EH (cell line): ENCODE data around the gene NOL12.
A peak's percentile ranks its signal among the peaks of the same experiment; 100 is the strongest.
"Not testable (repeated sequence)": the region's sequence is repeated elsewhere in the genome, so short reads cannot be mapped to it uniquely, and the experiment has no call there.

Source experiments
- DNase-seq: peaks from one replicate; pipeline ENCODE4 v3.0.0-alpha.2; 2015; ENCODE audit warnings: low read depth

Gene NOL12

DNA sequence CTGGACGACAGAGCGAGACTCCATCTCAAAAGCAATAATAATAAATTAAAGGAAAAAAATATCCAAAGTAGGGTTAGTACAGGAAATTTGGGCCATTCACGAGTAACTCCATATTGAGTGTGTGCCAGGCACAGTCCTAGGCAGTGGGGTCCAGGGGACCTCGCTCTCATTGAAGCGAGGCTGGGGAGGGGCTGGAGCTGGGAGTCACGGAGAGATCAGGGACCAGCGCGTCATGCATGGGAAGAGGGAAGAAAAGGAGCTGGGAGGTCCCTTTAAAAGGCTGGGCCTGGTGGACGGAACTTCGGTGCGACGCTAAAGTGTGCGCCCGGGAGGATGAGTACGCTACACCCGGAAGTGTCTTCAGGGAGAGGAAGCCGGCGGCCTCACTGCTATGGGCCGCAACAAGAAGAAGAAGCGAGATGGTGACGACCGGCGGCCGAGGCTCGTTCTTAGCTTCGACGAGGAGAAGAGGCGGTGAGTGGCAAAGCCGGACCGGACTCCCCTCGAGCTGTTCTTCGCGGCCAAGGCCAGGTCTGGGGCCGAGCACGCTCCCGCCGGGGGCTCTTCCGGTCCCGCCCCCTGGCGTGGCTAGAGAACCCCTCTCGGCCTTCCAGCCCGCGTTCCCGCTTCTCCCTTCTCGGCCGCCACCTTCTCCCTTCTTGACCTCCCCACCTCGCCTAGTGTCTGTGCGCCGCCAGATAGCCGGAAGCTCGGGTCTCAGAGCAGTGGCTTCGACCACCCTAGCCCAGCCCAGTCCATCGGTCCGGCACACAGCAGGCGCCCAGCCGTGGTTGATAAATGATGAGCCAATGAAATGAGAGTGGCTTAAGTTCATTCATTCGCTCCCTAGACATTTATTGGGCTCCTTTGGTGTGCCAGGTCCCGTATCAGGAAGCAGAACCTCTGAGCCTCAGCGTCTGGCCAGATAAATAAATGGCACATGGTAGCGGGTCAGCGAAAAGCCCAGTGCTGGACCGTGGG, at the start of gene NOL12:
TSS of gene NOL12 (plus strand) at position 342 of the 981 bp plus-strand sequence. CDS start at position 392, 50 bp downstream.
- peak; percentile 88 for DNase-seq

GRCh38 chr22:37636949-37637273, 49.2 kb upstream of the NOL12 start:
- no peak for DNase-seq

GRCh38 chr22:37638391-37639069, 47.6 kb upstream of the NOL12 start:
- no peak for DNase-seq

GRCh38 chr22:37639070-37639760, 46.9 kb upstream of the NOL12 start, which contains the start of gene SH3BP1:
TSS of gene SH3BP1 (plus strand) at chr22:37639669. CDS start at chr22:37639788, 119 bp downstream.
- peak; percentile 59 for DNase-seq

DNA sequence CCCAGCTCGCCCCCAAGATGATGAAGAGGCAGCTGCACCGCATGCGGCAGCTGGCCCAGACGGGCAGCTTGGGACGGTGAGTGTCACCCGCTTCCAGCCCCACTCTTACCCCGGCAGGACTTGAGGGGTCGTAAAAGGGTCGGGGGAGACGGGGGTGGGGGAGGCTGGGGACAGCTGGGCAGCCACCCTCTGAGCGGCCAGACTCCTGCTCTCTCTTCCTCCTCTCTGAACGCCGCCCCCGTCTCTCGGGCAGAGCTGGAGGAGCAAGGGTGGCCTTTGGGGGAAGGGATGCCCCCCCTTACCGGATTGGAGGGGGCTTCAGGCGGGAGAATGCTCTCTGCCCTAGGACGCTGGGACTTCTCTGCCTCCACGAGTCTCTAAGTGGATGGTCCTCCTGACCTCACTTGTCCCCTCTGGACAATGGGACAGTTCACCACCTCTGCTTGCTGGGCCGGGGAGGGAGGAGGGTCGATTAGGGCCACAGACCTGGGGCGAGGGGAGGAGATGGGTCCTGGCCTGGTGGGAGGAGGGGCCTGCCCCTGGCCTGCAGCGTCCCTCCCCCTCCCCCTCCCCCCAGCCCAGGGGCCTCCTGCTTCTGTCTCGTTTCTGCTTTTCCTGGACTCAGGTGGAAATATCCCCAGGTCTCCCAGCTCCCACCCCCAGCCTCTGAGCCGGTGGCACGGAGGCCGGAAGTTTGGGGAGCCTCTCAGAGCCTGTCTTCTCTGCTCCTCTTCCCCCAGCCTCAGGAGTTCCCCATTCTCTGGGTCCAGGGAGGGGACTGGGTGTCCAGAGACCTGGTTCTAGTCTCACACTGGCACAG, 46.2 kb upstream of the NOL12 start:
- no peak for DNase-seq

GRCh38 chr22:37640591-37641560, 45.3 kb upstream of the NOL12 start:
- DNase-seq, result no peak

- DNase-seq, result no peak
Observed at GRCh38 chr22:37641561-37641949, 44.6 kb upstream of the NOL12 start.

DNA sequence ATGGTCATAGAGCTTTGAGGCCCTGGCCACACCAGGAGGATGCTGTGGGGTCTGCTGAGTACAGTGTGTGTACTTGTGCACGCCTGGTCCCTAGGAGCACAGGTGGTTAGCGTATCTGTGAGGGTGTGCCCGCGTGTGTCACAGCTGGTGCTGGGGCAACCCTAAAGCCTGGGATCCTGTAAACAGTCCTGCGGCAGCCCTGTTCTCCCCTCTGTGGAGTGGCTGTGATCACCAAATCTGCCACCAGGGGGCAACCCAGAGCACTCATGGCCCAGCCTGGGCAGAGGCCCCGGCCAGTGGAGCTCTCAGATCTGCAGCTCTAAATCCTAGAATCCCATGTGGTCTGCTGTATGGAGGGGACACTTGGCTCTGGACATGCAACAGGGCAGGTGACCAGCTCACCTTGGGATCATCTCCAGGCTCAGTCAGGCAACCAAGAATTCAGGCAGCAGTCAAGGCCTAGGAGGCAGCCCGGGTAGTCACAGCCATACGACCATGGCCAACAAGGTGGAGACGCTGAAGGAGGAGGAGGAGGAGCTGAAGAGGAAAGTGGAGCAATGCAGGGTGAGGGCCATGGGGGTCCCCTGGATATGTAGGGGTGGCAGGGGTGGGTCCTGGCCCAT, 42.8 kb upstream of the NOL12 start:
- peak; percentile 75 for DNase-seq

- DNase-seq, result no peak
Observed at GRCh38 chr22:37647317-37647716, 38.8 kb upstream of the NOL12 start.

- DNase-seq, result no peak
Observed at GRCh38 chr22:37647928-37648327, 38.2 kb upstream of the NOL12 start.

DNA sequence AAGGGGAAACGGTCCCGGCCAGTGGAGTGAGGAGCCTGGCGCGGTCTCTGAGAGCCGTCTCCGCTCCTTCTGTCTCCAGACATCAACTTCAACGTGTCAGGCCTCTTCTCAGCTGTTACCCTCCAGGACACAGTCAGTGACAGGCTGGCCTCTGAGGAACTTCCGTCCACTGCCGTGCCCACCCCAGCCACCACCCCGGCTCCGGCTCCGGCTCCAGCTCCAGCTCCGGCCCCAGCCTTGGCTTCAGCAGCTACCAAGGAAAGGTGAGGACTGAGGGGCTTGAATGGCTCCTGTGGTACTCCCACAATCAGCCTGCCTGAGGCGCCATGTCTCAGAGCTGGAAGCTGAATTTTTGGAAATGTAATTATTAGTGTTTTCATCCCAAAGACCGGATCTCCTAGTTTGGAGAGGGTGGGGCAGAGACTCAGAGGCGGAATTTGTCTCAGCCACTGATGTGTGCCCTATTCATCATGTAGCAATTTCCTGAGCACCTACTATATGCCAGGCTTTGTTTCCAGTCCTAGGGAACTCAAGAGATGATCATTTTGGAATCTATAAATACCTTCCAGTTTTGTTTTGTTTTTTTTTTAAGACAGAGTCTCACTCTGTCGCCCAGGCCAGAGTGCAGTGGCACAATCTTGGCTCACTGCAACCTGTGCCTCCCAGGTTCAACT, 35.5 kb upstream of the NOL12 start:
- no peak for DNase-seq

GRCh38 chr22:37654563-37655251, 31.4 kb upstream of the NOL12 start:
- no peak for DNase-seq

DNA sequence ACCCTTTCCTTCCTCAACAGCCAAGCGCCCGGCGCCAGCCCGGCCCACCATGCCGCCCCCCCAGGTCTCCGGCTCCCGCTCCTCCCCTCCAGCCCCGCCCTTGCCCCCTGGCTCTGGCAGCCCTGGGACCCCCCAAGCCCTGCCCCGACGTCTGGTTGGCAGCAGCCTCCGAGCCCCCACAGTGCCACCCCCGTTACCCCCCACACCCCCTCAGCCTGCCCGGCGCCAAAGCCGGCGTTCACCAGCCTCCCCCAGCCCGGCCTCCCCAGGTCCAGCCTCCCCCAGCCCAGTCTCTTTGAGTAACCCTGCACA, 30.9 kb upstream of the NOL12 start:
- DNase-seq, result no peak

DNA sequence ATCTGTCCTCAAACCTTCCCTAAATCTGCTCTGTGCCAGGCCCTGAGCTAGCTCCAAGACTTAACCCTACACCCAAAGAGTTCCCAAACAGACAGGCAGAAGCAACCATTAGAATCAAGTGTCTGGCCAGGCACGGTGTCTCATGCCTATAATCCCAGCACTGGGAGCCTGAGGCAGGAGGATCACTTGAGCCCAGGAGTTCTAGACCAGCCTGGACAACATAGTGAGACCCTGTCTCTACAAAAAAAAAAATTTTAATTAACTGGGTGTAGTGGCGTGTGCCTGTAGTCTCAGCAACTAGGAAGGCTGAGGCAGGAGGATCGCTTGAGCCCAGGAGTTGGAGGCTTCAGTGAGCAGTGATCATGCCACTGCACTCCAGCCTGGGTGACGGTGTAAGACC, 29.6 kb upstream of the NOL12 start:
- not testable (repeated sequence) for DNase-seq

- peak; percentile 43 for DNase-seq
Observed at GRCh38 chr22:37657590-37658132, 28.5 kb upstream of the NOL12 start.

- DNase-seq, result peak; percentile 100
Observed at GRCh38 chr22:37658133-37659065, 27.7 kb upstream of the NOL12 start, which contains the start of gene PDXP. TSS of gene PDXP (plus strand) at chr22:37658723. CDS start at chr22:37658783, 60 bp downstream.
